ENCODE results near the gene NDUFB10. TPM values are rescaled to one million over a fixed set of nuclear protein-coding genes. Genes with fewer than 3 reads are reported as not detected.
A peak's percentile ranks its signal among the peaks of the same experiment; 100 is the strongest.

NDUFB10 gene
- total and polyA plus RNA-seq, 3 donors from 2014 or later = 127 to 211 (median 186) TPM

- intact Hi-C loops (cut with DNase I; ENCODE audit: low total_unique reads) = no loop called here
- WGBS, 2 donors = 10 to 15% methylated on average over 16 to 44 of the region's 44 CpGs
These were observed 4.6 kb downstream of the NDUFB10 start for GRCh38 chr16:1963806-1964505.

GRCh38 chr16:1964506-1965395 is 5.4 kb downstream of the NDUFB10 start, which contains the start of gene RPS2:
Gene RPS2, minus strand, starts transcription at chr16:1964826. Its CDS starts 201 bp downstream, at chr16:1964625.
- H3K4me3 ChIP-seq = peak within 1 kb of the TSS; percentile 64 to 96
- intact Hi-C loops (cut with DNase I; ENCODE audit: low total_unique reads) = no loop called here
- peak; percentile 100 for DNase-seq
- H3K27me3 ChIP-seq = no peaks in the 10 kb centered on the region
- H3K9me3 ChIP-seq = no peaks in the 10 kb centered on the region
- TF ChIP-seq CTCF (IDR thresholded peaks at IDR 0.05) (no peak), POLR2A (IDR thresholded peaks at IDR 0.05) (no peak)
- no peaks in the 10 kb centered on the region for H3K36me3 ChIP-seq (ENCODE audit: low read depth, missing control alignments)
- H3K4me1 ChIP-seq = peaks cover 20% of the 10 kb centered on the region
- 0 to 1% methylated on average over 35 to 93 of the region's 97 CpGs for WGBS, 2 donors
- peak within 1 kb of the TSS; percentile 86 to 97 for H3K27ac ChIP-seq

More at GRCh38 chr16:1963806-1964505, 4.6 kb downstream of the NDUFB10 start:
- Histone ChIP-seq H3K4me1 (peaks cover 22% of the 10 kb centered on the region), H3K27ac (peak overlapping the region; percentile 86 to 97), H3K36me3 (ENCODE audit: low read depth, missing control alignments) (no peaks in the 10 kb centered on the region), H3K27me3 (no peaks in the 10 kb centered on the region), H3K4me3 (peak overlapping the region; percentile 64 to 96), H3K9me3 (no peaks in the 10 kb centered on the region)
- DNase-seq = no peak
- TF ChIP-seq CTCF (IDR thresholded peaks at IDR 0.05) (no peak), POLR2A (IDR thresholded peaks at IDR 0.05) (no peak)

GRCh38 chr16:1965396-1966001 is 6.2 kb downstream of the NDUFB10 start:
- H3K4me1 ChIP-seq = peaks cover 13% of the 10 kb centered on the region
- H3K36me3 ChIP-seq (ENCODE audit: low read depth, missing control alignments) = no peaks in the 10 kb centered on the region
- peak overlapping the region; percentile 86 to 97 for H3K27ac ChIP-seq
- peak overlapping the region; percentile 64 to 96 for H3K4me3 ChIP-seq
- H3K27me3 ChIP-seq = no peaks in the 10 kb centered on the region
- no peak for DNase-seq
- WGBS, 2 donors = 18 to 19% methylated on average over 24 of the region's 24 CpGs
- no peak for TF ChIP-seq POLR2A (IDR thresholded peaks at IDR 0.05)
- TF ChIP-seq CTCF (IDR thresholded peaks at IDR 0.05) = no peak
- intact Hi-C loops (cut with DNase I; ENCODE audit: low total_unique reads) = no loop called here
- H3K9me3 ChIP-seq = no peaks in the 10 kb centered on the region

GRCh38 chr16:1966460-1966859 is 7.1 kb downstream of the NDUFB10 start, which contains the start of gene RNF151:
Gene RNF151, plus strand, starts transcription at chr16:1966856. Its CDS starts 26 bp downstream, at chr16:1966882.
- no peak for TF ChIP-seq CTCF (IDR thresholded peaks at IDR 0.05)
- TF ChIP-seq POLR2A (IDR thresholded peaks at IDR 0.05) = no peak
- Histone ChIP-seq H3K27me3 (no peaks in the 10 kb centered on the region), H3K27ac (no peak within 1 kb of the TSS), H3K9me3 (no peaks in the 10 kb centered on the region), H3K4me3 (peak within 1 kb of the TSS; percentile 64 to 96), H3K4me1 (peaks cover 16% of the 10 kb centered on the region), H3K36me3 (ENCODE audit: low read depth, missing control alignments) (no peaks in the 10 kb centered on the region)
- WGBS, 2 donors = 95 to 96% methylated on average over 3 to 5 of the region's 6 CpGs
- intact Hi-C loops (cut with DNase I; ENCODE audit: low total_unique reads) = no loop called here
- no peak for DNase-seq

All from testis (tissue), 3 donors.